WTC11 (cell line): ENCODE measurements around the gene MRTFB. TPM values are rescaled to one million over a fixed set of nuclear protein-coding genes. Genes with fewer than 3 reads are reported as not detected.
A peak's percentile ranks its signal among the peaks of the same experiment; 100 is the strongest.

ENCODE experiments used
- ATAC-seq: fragments of 200-7000 bp; cut with Tn5 transposase; 2 replicates; pipeline ENCODE4 v1.10.0; 2021; ENCODE audit warnings: mild to moderate bottlenecking, moderate library complexity
- CTCF ChIA-PET: fragments of 300-600 bp; sonication (Branson Sonifier 250); formaldehyde crosslinking; loops from one replicate; lab custom pipeline; 2021; ENCODE audit warnings: antibody characterized with exemption; lab: Charles Lee
- POLR2A ChIA-PET: fragments of 350-600 bp; sonication (Branson Sonifier 250); formaldehyde crosslinking; loops from one replicate; lab custom pipeline; 2021; ENCODE audit warnings: antibody characterized with exemption; lab: Charles Lee
- DNase-seq: peaks from one replicate; pipeline ENCODE4 v3.0.0; 2021; ENCODE audit warnings: low spot score
- H3K27ac Mint-ChIP-seq: 2 replicates; pipeline ENCODE4 v1.8.0; 2021; ENCODE audit warnings: mixed read lengths
- H3K27me3 Mint-ChIP-seq: 2 replicates; pipeline ENCODE4 v1.8.0; 2021; ENCODE audit warnings: low read depth, mild to moderate bottlenecking, moderate library complexity, mixed read lengths
- H3K36me3 Mint-ChIP-seq: 2 replicates; pipeline ENCODE4 v1.8.0; 2021; ENCODE audit warnings: mixed read lengths
- H3K4me1 Mint-ChIP-seq: 2 replicates; pipeline ENCODE4 v1.8.0; 2022; ENCODE audit warnings: mixed read lengths
- H3K4me3 Mint-ChIP-seq: 2 replicates; pipeline ENCODE4 v1.8.0; 2021; ENCODE audit warnings: mild to moderate bottlenecking, moderate library complexity, mixed read lengths
- H3K9me3 Mint-ChIP-seq: 2 replicates; pipeline ENCODE4 v1.8.0; 2021; ENCODE audit warnings: mixed read lengths
- ATF1 ChIP-seq: sonication (generic); formaldehyde crosslinking; IDR thresholded peaks from 2 replicates; pipeline ENCODE4 v1.8.1; 2023; ENCODE audit warnings: mild to moderate bottlenecking, moderate library complexity, missing genetic modification reagents
- CREM ChIP-seq: sonication (generic); formaldehyde crosslinking; IDR thresholded peaks from 2 replicates; pipeline ENCODE4 v1.8.1; 2022; ENCODE audit warnings: mild to moderate bottlenecking, missing genetic modification reagents, moderate library complexity
- ESRRA ChIP-seq: sonication (generic); formaldehyde crosslinking; IDR thresholded peaks from 2 replicates; pipeline ENCODE4 v1.8.1; 2022; ENCODE audit warnings: mild to moderate bottlenecking, missing genetic modification reagents, borderline replicate concordance
- FOXJ3 ChIP-seq: sonication (generic); formaldehyde crosslinking; IDR thresholded peaks from 2 replicates; pipeline ENCODE4 v1.9.0; 2021; ENCODE audit warnings: missing genetic modification reagents, mild to moderate bottlenecking, borderline replicate concordance
- FOXP4 ChIP-seq: sonication (generic); formaldehyde crosslinking; IDR thresholded peaks from 2 replicates; pipeline ENCODE4 v1.8.0; 2022; ENCODE audit warnings: mild to moderate bottlenecking, missing genetic modification reagents
- GRHL2 ChIP-seq: fragments of 250-450 bp; sonication (Bioruptor Pico); IDR thresholded peaks from 2 replicates; pipeline ENCODE4 v1.8.0; 2022; ENCODE audit warnings: mild to moderate bottlenecking, moderate library complexity; ENCODE audit not compliant: insufficient replicate concordance, severe bottlenecking
- MAX ChIP-seq: sonication (generic); formaldehyde crosslinking; IDR thresholded peaks from 2 replicates; pipeline ENCODE4 v1.8.0; 2022; ENCODE audit warnings: mild to moderate bottlenecking, missing genetic modification reagents
- MYBL2 ChIP-seq: sonication (generic); formaldehyde crosslinking; IDR thresholded peaks from 2 replicates; pipeline ENCODE4 v1.8.1; 2023; ENCODE audit warnings: mild to moderate bottlenecking, moderate library complexity, missing genetic modification reagents
- NR1H2 ChIP-seq: sonication (generic); formaldehyde crosslinking; IDR thresholded peaks from 2 replicates; pipeline ENCODE4 v1.9.0; 2021; ENCODE audit warnings: mild to moderate bottlenecking, moderate library complexity, missing genetic modification reagents
- NR2C2 ChIP-seq: sonication (generic); formaldehyde crosslinking; IDR thresholded peaks from 2 replicates; pipeline ENCODE4 v1.8.0; 2022; ENCODE audit warnings: mild to moderate bottlenecking, missing genetic modification reagents
- PREB ChIP-seq: sonication (generic); formaldehyde crosslinking; IDR thresholded peaks from 2 replicates; pipeline ENCODE4 v1.8.1; 2022; ENCODE audit warnings: mild to moderate bottlenecking, missing genetic modification reagents, moderate library complexity, borderline replicate concordance
- SMAD4 ChIP-seq: sonication (generic); formaldehyde crosslinking; IDR thresholded peaks from 2 replicates; pipeline ENCODE4 v1.8.0; 2022; ENCODE audit warnings: mild to moderate bottlenecking, missing genetic modification reagents
- SP1 ChIP-seq: sonication (generic); formaldehyde crosslinking; conservative IDR thresholded peaks from 2 replicates; pipeline ENCODE4 v1.8.1; 2022; ENCODE audit warnings: missing genetic modification reagents
- ZNF121 ChIP-seq: sonication (generic); formaldehyde crosslinking; IDR thresholded peaks from 2 replicates; pipeline ENCODE4 v1.8.0; 2023; ENCODE audit warnings: missing genetic modification reagents
- ZNF416 ChIP-seq: fragments of 250-450 bp; sonication (Bioruptor Pico); IDR thresholded peaks from 2 replicates; pipeline ENCODE4 v1.9.0; 2021; ENCODE audit warnings: mild to moderate bottlenecking, inconsistent platforms
- ZNF671 ChIP-seq: fragments of 250-450 bp; sonication (Bioruptor Pico); IDR thresholded peaks from 2 replicates; pipeline ENCODE4 v1.8.0; 2021; ENCODE audit warnings: mild to moderate bottlenecking
- ZSCAN18 ChIP-seq: fragments of 250-450 bp; sonication (Bioruptor Pico); IDR thresholded peaks from 2 replicates; pipeline ENCODE4 v2.1.2; 2022; ENCODE audit warnings: mild to moderate bottlenecking, moderate library complexity
- total RNA-seq: library from RNA; stranded (reverse); gene quantifications from 3 replicates; pipeline ENCODE4 v1.2.3, GENCODE V29; 2021
- TF ChIP-seq, protein P1 (sequence below): sonication (generic); formaldehyde crosslinking; IDR thresholded peaks from 2 replicates; pipeline ENCODE4 v1.8.1; 2022; ENCODE audit warnings: low read depth, missing genetic modification reagents, borderline replicate concordance
- TF ChIP-seq, protein P2 (sequence below): sonication (generic); formaldehyde crosslinking; IDR thresholded peaks from 2 replicates; pipeline ENCODE4 v1.8.0; 2022; ENCODE audit warnings: mild to moderate bottlenecking, missing genetic modification reagents
- TF ChIP-seq, protein P3 (sequence below): sonication (generic); formaldehyde crosslinking; IDR thresholded peaks from 2 replicates; pipeline ENCODE4 v1.8.1; 2023; ENCODE audit warnings: mild to moderate bottlenecking, missing genetic modification reagents, moderate library complexity
- TF ChIP-seq, protein P4 (sequence below): sonication (generic); formaldehyde crosslinking; IDR thresholded peaks from 2 replicates; pipeline ENCODE4 v1.8.1; 2022; ENCODE audit warnings: missing genetic modification reagents, borderline replicate concordance

Gene MRTFB
- total RNA-seq, 1 experiment from 2014 or later = 30.8 TPM

- no peak overlapping the region for H3K4me3 Mint-ChIP-seq
- no peak overlapping the region for H3K27ac Mint-ChIP-seq
- H3K27me3 Mint-ChIP-seq = no peaks in the 10 kb centered on the region
- POLR2A ChIA-PET = no interaction called here
- DNase-seq = no peak
- H3K9me3 Mint-ChIP-seq = no peaks in the 10 kb centered on the region
- H3K36me3 Mint-ChIP-seq = peaks cover 24% of the 10 kb centered on the region
- H3K4me1 Mint-ChIP-seq = no peaks in the 10 kb centered on the region
- TF ChIP-seq MYBL2 (CRISPR knock-in tag) (no peak), ESRRA (CRISPR knock-in tag) (no peak), ZSCAN18 (CRISPR knock-in tag) (no peak), SMAD4 (CRISPR knock-in tag) (no peak), ATF1 (CRISPR knock-in tag) (no peak), FOXJ3 (CRISPR knock-in tag) (no peak)
- TF ChIP-seq, all 79 proteins: peak for 0
- CTCF ChIA-PET = interaction anchor here (1.0 kb wide), 1 partner anchor 274 kb away, joined by 3 read pairs; no protein-coding TSS in a partner anchor
- no peak for ATAC-seq
These were observed 171.7 kb downstream of the MRTFB start for GRCh38 chr16:14242769-14243168.

DNA sequence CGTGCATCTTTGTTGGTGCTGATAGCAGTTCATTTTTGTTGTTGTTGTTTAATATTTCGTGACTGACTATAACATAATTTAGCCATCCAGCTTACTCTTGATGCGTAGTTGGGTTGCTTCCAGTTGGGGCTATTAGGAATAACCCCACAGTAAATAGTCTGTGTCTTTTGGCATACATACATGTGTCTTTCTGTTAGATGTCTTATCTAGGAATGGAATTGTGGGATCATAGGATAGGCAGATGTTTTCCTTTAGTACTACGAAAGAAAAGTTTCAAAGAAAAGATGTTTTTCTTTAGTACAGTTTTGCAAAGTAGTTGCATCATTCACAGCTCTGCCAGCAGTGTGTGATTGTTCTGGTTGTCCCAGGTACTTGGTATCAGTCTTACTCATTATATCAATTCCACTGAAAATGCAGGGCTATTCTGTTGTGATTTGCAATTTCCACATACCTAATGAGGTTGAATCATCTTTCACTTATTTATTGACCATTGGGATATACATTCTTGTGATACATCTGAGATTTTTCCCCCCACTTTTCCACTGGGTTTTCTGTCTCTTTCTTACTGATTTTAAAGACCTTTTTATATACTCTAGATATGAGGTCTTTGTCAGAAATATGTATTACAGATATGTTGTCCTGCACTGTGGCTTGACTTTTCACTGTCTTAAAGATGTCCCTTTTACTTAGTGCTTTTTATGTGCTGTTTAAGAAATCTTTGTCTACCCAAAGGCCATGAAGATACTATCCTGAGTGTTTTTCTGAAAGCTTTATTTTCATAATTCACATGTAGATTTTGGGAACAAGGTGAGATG is 173.3 kb downstream of the MRTFB start:
- H3K4me3 Mint-ChIP-seq = no peak overlapping the region
- no peak overlapping the region for H3K27ac Mint-ChIP-seq
- no peaks in the 10 kb centered on the region for H3K9me3 Mint-ChIP-seq
- H3K27me3 Mint-ChIP-seq = no peaks in the 10 kb centered on the region
- POLR2A ChIA-PET = no interaction called here
- DNase-seq = no peak
- no peak for TF ChIP-seq MAX (CRISPR knock-in tag)
- TF ChIP-seq PREB (CRISPR knock-in tag) = no peak
- TF ChIP-seq, protein P1, sequence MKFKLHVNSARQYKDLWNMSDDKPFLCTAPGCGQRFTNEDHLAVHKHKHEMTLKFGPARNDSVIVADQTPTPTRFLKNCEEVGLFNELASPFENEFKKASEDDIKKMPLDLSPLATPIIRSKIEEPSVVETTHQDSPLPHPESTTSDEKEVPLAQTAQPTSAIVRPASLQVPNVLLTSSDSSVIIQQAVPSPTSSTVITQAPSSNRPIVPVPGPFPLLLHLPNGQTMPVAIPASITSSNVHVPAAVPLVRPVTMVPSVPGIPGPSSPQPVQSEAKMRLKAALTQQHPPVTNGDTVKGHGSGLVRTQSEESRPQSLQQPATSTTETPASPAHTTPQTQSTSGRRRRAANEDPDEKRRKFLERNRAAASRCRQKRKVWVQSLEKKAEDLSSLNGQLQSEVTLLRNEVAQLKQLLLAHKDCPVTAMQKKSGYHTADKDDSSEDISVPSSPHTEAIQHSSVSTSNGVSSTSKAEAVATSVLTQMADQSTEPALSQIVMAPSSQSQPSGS (CRISPR knock-in tag) = no peak
- no peak for TF ChIP-seq SP1 (CRISPR knock-in tag)
- no peak for TF ChIP-seq CREM (CRISPR knock-in tag)
- no peak for TF ChIP-seq ZNF121 (CRISPR knock-in tag)
- TF ChIP-seq, all 79 proteins: peak for 0
- no peak for ATAC-seq
- Mint-ChIP-seq H3K36me3 (peaks cover 31% of the 10 kb centered on the region), H3K4me1 (no peaks in the 10 kb centered on the region)
- CTCF ChIA-PET = interaction anchor here (1.4 kb wide), 1 partner anchor 276 kb away, joined by 3 read pairs; no protein-coding TSS in a partner anchor

DNA sequence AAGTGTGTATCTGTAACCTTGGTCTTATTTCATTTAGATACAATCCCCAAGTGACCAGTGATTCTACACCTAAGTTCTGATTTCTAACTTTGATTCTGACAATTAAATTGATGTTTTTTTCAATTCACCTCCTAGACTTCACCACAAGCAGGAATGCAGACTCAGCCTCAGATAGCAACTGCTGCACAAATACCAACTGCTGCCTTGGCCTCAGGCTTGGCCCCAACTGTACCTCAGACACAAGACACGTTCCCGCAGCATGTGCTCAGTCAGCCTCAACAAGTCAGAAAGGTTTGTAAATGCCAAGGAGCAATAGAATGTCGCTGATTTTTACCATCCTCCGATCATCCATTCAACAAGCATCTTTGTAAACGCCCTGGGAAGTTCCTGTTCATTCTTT is 177.7 kb downstream of the MRTFB start:
- CTCF ChIA-PET = interaction anchor here (1.3 to 1.6 kb wide), 5 partner anchors 37 to 313 kb away, joined by 3 to 15 read pairs (median 7); no protein-coding TSS in a partner anchor
- peak overlapping the region; percentile 30; the same call in 1 of the 2 replicates for H3K27ac Mint-ChIP-seq
- H3K36me3 Mint-ChIP-seq = peaks cover 55% of the 10 kb centered on the region
- TF ChIP-seq NR1H2 = no peak
- TF ChIP-seq, protein P2, sequence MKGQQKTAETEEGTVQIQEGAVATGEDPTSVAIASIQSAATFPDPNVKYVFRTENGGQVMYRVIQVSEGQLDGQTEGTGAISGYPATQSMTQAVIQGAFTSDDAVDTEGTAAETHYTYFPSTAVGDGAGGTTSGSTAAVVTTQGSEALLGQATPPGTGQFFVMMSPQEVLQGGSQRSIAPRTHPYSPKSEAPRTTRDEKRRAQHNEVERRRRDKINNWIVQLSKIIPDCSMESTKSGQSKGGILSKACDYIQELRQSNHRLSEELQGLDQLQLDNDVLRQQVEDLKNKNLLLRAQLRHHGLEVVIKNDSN (CRISPR knock-in tag) = no peak
- no peak for TF ChIP-seq ZNF416
- no peak for TF ChIP-seq NR2C2 (CRISPR knock-in tag)
- no peak for TF ChIP-seq GRHL2
- TF ChIP-seq, protein P3, sequence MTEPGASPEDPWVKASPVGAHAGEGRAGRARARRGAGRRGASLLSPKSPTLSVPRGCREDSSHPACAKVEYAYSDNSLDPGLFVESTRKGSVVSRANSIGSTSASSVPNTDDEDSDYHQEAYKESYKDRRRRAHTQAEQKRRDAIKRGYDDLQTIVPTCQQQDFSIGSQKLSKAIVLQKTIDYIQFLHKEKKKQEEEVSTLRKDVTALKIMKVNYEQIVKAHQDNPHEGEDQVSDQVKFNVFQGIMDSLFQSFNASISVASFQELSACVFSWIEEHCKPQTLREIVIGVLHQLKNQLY (CRISPR knock-in tag) = no peak
- no peak for TF ChIP-seq FOXP4 (CRISPR knock-in tag)
- no peak for TF ChIP-seq ZNF671 (CRISPR knock-in tag)
- TF ChIP-seq, protein P4, sequence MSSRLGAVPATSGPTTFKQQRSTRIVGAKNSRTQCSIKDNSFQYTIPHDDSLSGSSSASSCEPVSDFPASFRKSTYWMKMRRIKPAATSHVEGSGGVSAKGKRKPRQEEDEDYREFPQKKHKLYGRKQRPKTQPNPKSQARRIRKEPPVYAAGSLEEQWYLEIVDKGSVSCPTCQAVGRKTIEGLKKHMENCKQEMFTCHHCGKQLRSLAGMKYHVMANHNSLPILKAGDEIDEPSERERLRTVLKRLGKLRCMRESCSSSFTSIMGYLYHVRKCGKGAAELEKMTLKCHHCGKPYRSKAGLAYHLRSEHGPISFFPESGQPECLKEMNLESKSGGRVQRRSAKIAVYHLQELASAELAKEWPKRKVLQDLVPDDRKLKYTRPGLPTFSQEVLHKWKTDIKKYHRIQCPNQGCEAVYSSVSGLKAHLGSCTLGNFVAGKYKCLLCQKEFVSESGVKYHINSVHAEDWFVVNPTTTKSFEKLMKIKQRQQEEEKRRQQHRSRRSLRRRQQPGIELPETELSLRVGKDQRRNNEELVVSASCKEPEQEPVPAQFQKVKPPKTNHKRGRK (CRISPR knock-in tag) = no peak
- TF ChIP-seq ESRRA (CRISPR knock-in tag) = no peak

More for the DNA sequence above, 177.7 kb downstream of the MRTFB start:
- H3K27me3 Mint-ChIP-seq = no peaks in the 10 kb centered on the region
- POLR2A ChIA-PET = no interaction called here
- H3K9me3 Mint-ChIP-seq = no peaks in the 10 kb centered on the region
- DNase-seq (no peak), ATAC-seq (no peak)
- H3K4me3 Mint-ChIP-seq = no peak overlapping the region
- peaks cover 5% of the 10 kb centered on the region for H3K4me1 Mint-ChIP-seq
